ENCODE measurements around the gene ST3GAL4.
A peak's percentile ranks its signal among the peaks of the same experiment; 100 is the strongest.
"Not testable (repeated sequence)": the region's sequence is repeated elsewhere in the genome, so short reads cannot be mapped to it uniquely, and the experiment has no call there.

Gene ST3GAL4

DNA sequence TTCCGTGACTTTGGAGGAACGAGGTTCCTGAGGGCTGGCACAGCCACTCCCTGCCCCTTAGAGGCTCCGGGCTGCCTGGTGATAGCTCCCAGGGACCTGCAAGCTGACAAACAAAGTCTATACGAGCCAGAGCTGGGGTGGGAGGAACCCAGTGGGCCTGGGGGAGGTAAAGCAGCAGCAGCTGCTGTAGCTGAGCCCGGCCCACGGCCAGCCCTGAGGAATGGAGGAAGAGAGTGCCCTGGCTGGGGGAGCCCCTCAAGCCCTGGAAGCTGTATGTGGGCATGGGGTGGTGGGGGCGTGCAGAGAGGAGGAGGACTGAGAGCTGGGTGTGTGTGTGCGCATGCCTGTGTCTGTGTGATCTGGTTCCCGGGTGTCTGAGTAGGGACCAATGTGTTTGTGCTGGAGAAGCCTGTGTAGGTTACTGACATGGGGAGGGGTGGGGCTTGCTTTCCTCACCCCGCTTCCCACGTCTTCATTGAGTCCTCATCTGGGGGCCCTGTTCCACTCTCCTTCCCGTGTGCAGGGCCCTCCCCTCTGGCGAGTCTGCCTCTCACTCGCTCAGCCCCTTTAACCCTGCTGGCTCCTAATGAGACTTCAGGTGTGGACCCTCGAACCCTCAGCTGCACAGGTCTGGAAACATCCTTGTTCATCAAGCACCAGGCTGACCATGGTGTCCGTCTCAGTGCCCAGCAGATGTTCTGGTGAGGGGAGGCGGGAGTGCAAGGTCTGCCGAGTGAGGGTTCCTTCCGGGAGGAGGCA lies 10.8 kb downstream of the ST3GAL4 start:
- no peak for DNase-seq

DNA sequence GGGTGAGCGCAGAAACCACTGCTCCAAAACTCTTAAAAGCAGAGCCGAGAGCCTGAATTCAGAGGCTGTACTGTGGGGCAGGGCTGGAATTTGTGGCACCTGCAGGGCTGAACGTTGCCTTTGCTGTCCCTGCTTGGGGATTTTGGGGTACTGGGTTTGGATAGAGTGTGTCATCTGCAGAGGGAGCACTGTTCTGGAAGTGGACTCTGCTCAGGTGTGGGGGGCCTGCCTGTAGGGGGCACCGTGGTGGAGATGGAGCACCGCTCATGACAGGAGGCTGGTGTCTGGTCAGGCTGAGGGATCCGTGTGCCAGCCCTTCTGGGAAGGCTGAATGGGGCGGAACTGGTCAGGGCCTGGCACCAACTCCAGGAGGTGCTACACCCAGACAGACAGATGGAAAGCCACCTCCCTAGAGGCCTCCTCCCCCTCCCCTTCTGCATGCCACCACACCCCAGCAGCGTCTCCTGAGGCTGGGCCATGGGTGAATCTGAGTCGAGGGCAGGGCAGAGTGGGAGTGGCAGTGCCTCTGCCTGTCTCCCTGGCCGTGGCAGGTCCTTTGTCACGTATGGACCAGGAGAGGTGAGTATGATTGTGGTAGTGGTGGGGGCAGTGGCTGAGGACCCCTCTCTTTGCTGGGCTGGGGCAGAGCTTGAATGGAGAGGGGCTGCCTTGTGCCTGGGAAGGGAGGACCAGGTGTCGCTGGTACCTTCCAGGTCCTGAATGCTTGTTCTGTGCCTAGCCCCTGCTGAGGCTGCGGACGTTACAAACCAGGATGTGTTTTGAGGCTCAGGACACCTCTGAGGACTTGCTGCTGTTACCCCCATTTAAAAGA lies 11.6 kb downstream of the ST3GAL4 start:
- DNase-seq = not testable (repeated sequence)

DNA sequence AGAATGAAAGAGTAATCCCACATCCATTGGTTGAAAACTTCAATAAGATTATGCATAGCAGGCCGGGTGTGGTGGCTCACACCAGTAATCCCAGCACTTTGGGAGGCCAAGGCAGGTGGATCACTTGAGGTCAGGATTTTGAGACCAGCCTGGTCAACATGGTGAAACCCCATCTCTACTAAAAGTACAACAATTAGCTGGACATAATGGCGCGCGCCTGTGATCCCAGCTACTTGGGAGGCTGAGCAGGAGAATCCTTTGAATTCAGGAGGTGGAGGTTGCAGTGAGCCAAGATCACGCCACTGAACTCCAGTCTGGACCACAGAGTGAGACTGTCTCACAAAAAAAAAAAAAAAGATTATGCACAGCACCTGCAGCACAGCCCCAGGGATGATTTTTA lies 12.3 kb downstream of the ST3GAL4 start:
- DNase-seq = not testable (repeated sequence)

- not testable (repeated sequence) for DNase-seq
Measured at GRCh38 chr11:126368336-126369119, 13.0 kb downstream of the ST3GAL4 start.

- no peak for DNase-seq
Measured at GRCh38 chr11:126370016-126370415, 14.5 kb downstream of the ST3GAL4 start.

DNA sequence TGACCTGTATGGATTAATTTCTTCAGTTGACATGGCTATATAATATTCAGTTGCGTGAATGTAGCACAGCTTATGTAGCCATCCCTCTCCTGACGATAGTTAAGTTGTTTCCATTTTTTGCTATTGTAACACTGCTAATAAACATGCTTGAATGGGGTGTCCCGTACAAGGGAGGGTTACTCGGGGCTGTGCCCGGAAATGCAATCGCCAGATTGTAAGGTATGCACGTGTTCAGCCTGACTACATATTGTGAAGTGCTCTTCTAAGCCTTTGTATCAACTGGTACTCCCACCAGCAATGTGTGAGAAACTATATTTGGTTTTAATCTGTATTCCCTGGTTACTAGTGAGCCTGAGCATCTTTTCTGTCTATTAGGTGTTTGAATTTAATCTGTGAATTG lies 16.1 kb downstream of the ST3GAL4 start:
- DNase-seq = no peak

DNA sequence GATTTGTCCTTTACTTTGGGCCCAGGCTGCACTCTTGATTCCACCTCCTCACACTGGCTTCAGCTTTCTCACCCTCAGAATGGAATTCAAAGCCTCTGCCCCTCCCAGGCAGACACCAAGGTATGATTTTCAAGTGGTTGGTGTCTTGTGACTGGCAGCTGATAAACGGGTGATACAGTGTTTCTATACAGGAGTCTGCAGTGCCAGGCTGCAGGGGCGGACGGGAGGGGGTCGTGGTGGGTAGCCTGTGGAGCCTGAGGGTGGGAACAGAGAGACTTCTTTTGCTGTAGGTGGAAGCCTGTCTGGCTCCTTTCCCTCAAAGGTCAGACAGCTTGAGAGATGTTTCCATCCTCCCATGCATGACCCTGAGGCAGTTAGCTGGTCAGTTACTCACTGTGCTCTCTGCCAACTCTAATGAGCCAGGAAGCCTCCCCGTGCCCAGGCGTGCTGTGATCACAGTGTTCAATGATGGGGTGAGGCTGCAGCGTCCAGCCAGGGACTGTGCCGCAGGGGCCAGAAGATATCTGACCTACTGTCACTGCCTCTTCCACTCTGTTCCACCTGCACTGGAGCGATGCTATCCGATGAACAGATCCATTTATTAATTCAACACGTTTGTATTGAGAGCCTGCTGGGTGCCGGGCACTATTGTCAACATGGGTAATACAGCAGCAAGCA lies 18.0 kb downstream of the ST3GAL4 start:
- not testable (repeated sequence) for DNase-seq

- DNase-seq = not testable (repeated sequence)
Measured at GRCh38 chr11:126374562-126375300, 19.2 kb downstream of the ST3GAL4 start.

- DNase-seq = peak; percentile 78
Measured at GRCh38 chr11:126375726-126376125, 20.2 kb downstream of the ST3GAL4 start.

DNA sequence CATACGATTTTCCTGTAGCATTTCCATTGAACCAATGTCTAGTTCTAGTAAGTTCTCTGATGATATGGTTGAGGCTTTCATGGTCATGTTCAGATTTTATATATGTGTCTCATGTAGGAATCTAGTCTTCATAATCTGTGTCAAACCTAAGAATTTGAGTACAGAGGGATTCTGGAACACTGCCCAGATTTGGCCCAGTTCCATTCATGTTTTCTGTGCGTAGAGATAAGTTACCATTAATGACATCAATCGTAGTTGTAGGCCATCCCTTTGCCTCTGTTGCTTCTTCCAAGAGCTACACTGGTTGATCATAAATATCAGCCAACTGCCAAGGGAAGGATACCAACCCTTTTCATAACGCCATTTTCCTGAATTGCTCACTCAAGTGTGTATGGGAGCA lies 23.3 kb downstream of the ST3GAL4 start:
- no peak for DNase-seq

DNA sequence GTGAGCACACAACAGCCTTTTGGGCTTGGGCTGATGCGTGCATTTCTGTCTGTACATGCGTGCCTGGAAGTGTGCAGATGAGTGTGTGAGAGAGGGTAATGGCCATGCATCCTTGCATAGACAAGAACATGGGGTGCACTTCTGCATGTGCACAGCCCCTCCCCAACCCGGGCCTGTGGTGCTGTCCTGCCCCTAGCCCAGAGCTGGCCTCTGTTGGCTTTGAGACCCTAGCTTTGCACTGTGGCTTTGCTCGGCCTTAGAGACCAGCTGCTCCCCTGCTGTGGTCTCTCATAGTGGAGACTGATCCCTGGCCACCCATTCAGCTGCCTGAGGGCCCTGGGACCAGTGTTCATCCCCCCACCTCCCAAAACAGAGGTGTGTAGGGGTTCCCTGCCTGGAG lies 25.4 kb downstream of the ST3GAL4 start:
- no peak for DNase-seq

DNA sequence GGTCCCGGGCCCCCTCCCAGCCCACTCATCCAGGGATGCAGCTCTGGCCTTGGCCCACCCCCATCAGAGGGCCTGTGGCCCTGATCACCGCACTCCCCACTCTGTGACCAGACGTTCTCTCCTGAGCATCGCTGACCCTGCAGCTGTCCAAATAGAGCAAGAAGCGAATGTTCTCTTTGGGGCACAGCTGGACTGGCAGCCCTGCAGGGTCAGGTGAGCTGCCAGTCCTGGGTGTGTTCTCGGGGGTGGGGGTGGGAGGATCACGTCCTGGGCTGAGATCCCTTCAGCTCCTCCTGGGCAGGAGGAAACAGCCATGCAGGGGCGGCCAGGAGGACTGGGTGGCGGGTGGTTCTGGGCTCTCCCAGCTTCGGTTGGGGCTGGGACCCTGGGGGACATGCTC lies 26.5 kb downstream of the ST3GAL4 start:
- DNase-seq = not testable (repeated sequence)

DNA sequence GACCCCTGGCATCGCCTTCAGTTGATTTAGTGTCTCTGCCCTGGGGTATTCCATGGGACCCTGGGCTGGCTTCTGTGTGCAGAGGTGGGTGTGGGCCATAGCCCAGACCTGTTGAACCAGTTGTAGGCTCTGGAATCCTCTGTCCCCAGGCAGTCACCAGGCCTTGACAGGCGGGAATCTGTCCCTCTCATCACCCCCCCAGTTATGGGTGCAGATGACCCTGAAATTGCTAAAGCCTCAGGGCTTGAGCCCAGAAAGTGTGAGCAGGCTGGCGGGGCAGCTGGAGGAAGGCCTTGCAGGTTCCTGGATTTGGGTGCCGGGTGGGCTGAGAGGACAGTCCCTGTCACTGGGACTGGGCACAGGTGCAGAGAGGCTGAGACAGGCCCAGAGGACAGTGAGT lies 27.2 kb downstream of the ST3GAL4 start:
- DNase-seq = not testable (repeated sequence)

DNA sequence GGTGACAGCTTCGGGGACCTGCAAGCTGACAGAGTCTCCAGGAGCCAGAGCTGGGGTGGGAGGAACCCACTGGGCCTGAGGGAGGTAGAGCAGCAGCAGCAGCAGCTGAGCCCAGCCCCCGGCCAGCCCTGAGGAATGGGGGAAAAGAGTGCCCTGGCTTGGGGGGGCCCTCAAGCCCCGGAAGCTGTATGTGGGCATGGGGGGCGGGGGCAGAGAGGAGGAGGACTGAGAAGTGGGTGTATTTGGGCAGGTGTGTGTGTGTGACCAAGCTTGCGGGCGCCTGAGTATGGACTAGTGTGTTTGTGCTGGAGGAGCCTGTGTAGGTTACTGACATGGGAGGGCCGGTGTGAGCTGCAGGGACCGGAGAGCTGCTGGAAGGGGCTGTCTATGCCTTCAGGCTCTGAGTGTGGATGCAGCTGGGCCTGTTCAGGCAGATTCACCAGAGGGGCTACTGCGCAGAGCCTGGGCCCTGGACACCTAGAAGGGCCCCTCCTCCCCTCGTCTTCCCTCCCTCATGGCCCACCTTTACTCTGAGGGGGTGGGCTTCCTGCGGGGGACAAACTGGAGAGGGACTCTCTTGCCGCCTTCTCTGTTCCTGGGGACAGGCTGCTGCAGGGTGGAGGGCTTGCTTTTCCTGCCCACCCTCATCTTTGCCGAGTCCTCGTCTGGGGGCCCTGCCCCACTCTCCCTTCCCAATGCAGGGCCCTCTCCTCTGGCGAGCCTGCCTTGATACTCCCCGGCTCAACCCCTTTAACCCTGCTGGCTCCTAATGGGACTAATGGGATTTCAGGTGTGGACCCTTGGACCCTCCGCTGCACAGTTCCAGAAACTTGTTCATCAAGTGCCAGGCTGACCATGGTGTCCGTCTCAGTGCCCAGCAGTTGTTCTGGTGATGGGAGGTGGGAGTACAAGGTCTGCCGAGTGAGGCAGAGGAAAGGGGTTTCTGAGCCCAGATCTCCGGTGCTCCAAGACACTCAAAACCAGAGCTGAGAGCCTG lies 28.2 kb downstream of the ST3GAL4 start:
- DNase-seq = no peak

- DNase-seq = no peak
Measured at GRCh38 chr11:126384449-126385070, 29.1 kb downstream of the ST3GAL4 start.

DNA sequence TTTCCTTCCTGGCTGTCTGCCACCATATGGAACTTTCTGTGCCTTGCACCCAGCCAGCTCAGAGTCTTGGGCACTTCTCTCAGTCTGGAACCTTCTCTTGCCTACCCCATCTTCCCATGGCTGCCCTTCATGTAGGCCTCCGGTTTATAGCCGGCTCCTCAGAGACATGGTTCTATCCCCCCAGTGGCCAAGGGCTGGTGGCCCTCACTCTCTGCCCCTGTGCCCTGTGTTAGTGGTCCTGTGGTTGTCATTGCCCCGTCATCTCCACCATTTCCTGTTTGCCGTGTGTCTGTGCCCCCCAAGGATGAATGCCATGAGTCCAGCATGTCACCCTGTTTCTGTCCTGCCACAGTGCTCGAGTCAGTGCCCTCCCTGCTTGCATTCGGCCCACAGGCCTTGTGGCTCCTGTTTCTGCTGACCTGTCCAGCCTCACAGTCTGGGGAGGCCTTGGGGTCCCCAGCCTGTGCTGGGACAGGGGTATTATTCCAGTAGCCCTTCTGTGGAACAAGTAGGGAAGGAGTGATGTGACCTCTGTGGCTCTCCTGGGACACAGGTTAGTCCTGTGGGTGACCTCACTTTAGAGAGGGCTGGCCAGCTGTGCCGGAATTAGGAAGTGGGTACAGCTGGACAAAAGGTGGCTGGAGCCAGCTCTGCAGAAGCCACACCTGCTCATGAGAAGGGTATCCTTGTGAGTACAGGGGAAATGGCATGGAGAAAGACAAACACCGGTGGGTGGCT lies 30.7 kb downstream of the ST3GAL4 start:
- DNase-seq = no peak

- not testable (repeated sequence) for DNase-seq
Measured at GRCh38 chr11:126386729-126387071, 31.2 kb downstream of the ST3GAL4 start.

DNA sequence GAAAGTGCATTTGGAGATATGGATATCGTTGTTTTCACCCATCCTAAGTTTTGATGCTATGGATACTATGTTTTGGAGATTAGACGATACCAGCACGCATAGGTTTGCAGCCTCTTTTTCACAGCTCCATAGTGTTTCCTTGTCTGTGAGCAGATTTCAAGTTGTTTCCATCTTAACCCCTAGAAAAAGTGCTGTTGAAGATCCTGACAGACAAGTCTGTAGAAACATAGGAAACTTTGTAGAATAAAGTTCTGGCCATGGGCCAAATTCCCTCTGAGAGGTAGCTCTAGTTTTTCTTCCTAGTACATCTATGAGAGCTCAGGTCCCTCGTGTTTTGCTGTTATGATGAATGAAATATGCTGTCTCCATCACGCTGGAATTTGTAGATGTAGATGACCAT lies 32.4 kb downstream of the ST3GAL4 start:
- no peak for DNase-seq

- no peak for DNase-seq
Measured at GRCh38 chr11:126390272-126390867, 34.9 kb downstream of the ST3GAL4 start.
